Ishikawa (cell line): ENCODE results near the gene TMEM131.

ENCODE experiments used
- CEBPB ChIP-seq: IDR thresholded peaks from 2 replicates; pipeline ENCODE4 v1.6.1; 2012
- CREB1 ChIP-seq: IDR thresholded peaks from 2 replicates; pipeline ENCODE4 v1.6.1; 2012; ENCODE audit warnings: low read depth
- EGR1 ChIP-seq: IDR thresholded peaks from 2 replicates; pipeline ENCODE4 v1.6.1; 2012
- EP300 ChIP-seq: IDR thresholded peaks from 2 replicates; pipeline ENCODE4 v1.6.1; 2012; ENCODE audit warnings: borderline replicate concordance
- FOXM1 ChIP-seq: IDR thresholded peaks from 2 replicates; pipeline ENCODE4 v1.6.1; 2012; ENCODE audit warnings: low read depth, borderline replicate concordance
- NFIC ChIP-seq: IDR thresholded peaks from 2 replicates; pipeline ENCODE4 v1.6.1; 2012
- RAD21 ChIP-seq: IDR thresholded peaks from 2 replicates; pipeline ENCODE4 v1.6.1; 2012; ENCODE audit warnings: low read depth
- TAF1 ChIP-seq: IDR thresholded peaks from 2 replicates; pipeline ENCODE4 v1.6.1; 2012; ENCODE audit warnings: low read depth, mild to moderate bottlenecking
- TCF12 ChIP-seq: IDR thresholded peaks from 2 replicates; pipeline ENCODE4 v1.6.1; 2012; ENCODE audit warnings: low read depth
- TEAD4 ChIP-seq: IDR thresholded peaks from 2 replicates; pipeline ENCODE4 v1.6.1; 2012
- YY1 ChIP-seq: IDR thresholded peaks from 2 replicates; pipeline ENCODE4 v1.6.1; 2012; ENCODE audit warnings: low read depth
- TF ChIP-seq, protein P1 (sequence below): IDR thresholded peaks from 2 replicates; pipeline ENCODE4 v1.6.1; 2012
- TF ChIP-seq, protein P2 (sequence below): IDR thresholded peaks from 2 replicates; pipeline ENCODE4 v1.6.1; 2012; ENCODE audit warnings: low read depth, mild to moderate bottlenecking
- TF ChIP-seq, protein P3 (sequence below): IDR thresholded peaks from 2 replicates; pipeline ENCODE4 v1.6.1; 2012

TMEM131 gene

DNA sequence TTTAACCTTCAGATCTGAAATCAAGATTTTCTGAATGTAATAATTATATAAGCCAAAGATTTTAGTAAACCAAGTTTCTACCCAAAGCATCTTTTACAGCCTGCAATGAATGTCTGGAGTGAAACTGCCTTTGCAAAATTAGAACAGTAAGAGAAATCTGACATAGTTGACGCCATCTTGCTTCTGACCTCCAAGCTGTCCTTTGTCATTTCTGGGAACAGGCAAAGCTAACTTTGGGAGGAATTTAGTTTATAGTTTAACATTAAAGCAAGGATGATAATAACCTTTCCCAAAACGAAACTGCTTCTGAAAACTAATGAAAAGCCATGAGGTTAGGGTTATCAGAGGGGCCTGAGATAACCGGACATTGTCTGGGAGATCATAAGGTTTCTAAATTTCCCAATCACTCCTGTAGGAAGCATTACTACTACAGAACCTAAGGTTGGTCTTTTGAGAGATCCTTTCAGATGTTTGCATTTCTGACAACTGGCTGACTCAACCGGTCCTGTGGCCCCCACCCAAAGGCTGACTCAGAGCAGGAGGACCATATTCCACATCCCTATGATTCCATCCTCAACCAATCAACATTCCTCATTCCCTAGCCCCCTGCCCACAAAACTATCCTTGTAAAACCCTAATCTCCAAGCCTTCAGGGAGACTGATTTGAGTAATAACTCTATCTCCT, 124.5 kb downstream of the TMEM131 start:
- no peak for TF ChIP-seq TAF1
- TF ChIP-seq EGR1: no peak
- no peak for TF ChIP-seq CREB1
- TF ChIP-seq CEBPB: no peak
- no peak for TF ChIP-seq TEAD4
- TF ChIP-seq NFIC: no peak
- TF ChIP-seq, protein P1, sequence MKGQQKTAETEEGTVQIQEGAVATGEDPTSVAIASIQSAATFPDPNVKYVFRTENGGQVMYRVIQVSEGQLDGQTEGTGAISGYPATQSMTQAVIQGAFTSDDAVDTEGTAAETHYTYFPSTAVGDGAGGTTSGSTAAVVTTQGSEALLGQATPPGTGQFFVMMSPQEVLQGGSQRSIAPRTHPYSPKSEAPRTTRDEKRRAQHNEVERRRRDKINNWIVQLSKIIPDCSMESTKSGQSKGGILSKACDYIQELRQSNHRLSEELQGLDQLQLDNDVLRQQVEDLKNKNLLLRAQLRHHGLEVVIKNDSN: no peak
- TF ChIP-seq FOXM1: no peak
- TF ChIP-seq YY1: no peak
- TF ChIP-seq, protein P2, sequence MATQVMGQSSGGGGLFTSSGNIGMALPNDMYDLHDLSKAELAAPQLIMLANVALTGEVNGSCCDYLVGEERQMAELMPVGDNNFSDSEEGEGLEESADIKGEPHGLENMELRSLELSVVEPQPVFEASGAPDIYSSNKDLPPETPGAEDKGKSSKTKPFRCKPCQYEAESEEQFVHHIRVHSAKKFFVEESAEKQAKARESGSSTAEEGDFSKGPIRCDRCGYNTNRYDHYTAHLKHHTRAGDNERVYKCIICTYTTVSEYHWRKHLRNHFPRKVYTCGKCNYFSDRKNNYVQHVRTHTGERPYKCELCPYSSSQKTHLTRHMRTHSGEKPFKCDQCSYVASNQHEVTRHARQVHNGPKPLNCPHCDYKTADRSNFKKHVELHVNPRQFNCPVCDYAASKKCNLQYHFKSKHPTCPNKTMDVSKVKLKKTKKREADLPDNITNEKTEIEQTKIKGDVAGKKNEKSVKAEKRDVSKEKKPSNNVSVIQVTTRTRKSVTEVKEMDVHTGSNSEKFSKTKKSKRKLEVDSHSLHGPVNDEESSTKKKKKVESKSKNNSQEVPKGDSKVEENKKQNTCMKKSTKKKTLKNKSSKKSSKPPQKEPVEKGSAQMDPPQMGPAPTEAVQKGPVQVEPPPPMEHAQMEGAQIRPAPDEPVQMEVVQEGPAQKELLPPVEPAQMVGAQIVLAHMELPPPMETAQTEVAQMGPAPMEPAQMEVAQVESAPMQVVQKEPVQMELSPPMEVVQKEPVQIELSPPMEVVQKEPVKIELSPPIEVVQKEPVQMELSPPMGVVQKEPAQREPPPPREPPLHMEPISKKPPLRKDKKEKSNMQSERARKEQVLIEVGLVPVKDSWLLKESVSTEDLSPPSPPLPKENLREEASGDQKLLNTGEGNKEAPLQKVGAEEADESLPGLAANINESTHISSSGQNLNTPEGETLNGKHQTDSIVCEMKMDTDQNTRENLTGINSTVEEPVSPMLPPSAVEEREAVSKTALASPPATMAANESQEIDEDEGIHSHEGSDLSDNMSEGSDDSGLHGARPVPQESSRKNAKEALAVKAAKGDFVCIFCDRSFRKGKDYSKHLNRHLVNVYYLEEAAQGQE: no peak
- TF ChIP-seq RAD21: no peak

DNA sequence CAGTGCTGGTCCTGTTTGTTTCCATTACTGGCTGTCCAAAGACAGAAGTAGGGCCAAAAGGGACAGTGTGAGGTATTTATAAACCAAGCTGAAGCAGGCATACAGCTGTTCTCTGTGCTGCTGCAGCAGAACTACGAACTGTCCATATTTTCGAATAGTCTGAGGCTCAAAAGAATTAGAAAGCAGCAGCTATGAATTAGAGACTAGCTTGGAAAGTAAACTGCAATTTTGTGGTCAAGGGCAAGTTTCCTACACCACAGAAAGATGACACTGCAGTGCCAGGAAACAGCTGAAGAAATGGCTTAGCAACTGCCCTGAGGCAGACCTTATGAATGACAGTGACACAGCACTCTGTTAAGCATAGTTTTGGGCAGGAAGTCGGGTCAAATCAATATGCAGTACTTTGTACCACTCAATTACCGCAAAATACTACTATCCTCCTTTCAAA, 125.3 kb downstream of the TMEM131 start:
- no peak for TF ChIP-seq YY1
- TF ChIP-seq, protein P3, sequence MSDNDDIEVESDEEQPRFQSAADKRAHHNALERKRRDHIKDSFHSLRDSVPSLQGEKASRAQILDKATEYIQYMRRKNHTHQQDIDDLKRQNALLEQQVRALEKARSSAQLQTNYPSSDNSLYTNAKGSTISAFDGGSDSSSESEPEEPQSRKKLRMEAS: no peak
- TF ChIP-seq TEAD4: no peak
- no peak for TF ChIP-seq FOXM1
- no peak for TF ChIP-seq CEBPB
- no peak for TF ChIP-seq CREB1
- TF ChIP-seq EP300: no peak
- TF ChIP-seq, protein P2: no peak

DNA sequence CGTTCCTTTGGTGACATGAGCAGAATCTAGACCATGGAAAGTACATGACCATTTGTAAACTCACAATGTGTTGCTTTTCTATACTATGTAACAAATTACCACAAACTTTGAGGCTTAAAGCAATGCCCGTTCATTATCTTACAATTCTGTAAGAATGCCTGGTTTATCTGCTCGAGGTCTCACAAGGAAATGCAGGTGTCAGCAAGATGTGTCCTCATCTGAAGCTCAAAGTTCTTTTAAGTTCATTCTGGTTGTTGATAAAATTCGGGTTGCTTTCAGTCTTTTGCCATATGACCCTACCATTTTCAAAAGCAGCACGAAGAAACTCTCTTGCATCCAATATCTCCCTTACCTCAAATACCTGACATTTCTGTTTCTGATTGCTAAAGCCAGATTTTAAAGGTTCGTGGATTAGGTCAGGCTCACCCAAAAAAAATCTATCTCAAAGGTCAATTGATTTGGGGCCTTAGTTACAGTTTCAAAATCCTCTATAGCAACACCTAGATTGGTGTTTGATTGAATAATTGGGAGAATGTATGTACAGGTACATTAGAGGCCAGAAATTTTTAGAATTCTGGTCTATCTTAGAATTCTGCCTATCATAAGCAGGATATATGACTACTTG, 125.9 kb downstream of the TMEM131 start:
- TF ChIP-seq CEBPB: no peak
- TF ChIP-seq NFIC: no peak
- TF ChIP-seq YY1: no peak
- TF ChIP-seq EGR1: no peak
- TF ChIP-seq, protein P3: no peak
- TF ChIP-seq TCF12: no peak
- TF ChIP-seq CREB1: no peak
- no peak for TF ChIP-seq TEAD4

DNA sequence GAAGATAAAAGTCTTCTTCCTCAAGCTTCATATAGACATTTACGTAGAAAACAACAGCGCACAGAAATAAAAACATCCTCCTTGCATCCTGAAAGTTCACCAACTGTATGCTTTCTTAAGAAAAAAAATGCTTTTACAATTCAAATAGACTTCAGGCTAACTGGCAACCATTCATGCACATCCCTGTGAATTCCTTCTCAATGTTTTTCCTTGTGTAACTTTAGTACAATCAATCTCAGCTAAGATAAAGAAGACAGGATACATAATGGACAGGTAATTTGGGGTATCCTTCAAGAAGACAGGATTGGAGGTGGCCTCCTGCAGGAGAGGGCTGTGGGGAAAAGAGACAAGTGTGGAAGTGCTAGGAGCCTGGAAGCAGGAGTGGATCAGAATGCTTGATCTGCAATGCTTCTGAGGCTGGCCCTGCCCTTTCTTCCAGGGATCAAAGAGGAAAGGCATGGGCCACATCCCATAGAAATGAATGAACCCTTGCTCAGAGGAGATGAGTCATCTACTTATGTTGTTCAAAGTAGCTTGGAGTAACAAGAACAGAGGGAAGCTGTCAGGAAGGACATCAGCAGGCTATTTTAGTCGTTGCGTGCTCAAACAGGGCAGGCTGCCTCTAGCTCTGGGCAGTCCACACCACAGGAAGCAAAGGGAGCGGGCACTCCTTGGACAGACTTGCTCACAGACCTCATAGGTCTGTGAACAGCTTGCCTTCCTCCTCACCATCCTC, 126.6 kb downstream of the TMEM131 start:
- no peak for TF ChIP-seq TAF1
- no peak for TF ChIP-seq YY1
- TF ChIP-seq, protein P2: no peak
- TF ChIP-seq, protein P3: no peak
- no peak for TF ChIP-seq TCF12
- no peak for TF ChIP-seq RAD21
- TF ChIP-seq CEBPB: no peak
- no peak for TF ChIP-seq CREB1
